NCI-H510A treated with DMSO at 0.1 percent for 48 hours (cell line): ENCODE data around the gene RIOK2.
"Not testable (repeated sequence)": the region's sequence is repeated elsewhere in the genome, so short reads cannot be mapped to it uniquely, and the experiment has no call there.

Experiments
- DNase-seq: peaks from one replicate; lab custom pipeline; 2025; lab: John Stamatoyannopoulos, UW

Gene RIOK2

DNA sequence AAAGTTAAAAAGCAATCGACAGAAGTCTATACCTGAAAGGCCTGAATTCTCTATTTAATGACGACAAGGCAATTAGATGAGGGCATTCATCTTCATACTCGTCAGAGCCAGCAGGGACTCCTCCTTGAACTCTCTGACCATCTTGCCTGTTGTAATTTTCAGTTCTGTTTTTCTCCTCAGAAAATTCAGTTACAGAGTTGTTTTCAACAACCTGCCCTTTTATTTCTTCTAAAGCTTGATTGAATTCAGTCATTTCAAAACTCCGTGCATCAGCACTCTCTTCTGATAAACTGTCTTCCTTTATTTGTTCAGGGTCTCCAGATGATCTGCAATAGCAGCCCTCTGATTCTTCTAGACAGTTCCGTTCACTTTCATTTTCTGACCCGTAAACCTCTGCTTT lies 15.6 kb downstream of the RIOK2 start:
- DNase-seq = no peak

DNA sequence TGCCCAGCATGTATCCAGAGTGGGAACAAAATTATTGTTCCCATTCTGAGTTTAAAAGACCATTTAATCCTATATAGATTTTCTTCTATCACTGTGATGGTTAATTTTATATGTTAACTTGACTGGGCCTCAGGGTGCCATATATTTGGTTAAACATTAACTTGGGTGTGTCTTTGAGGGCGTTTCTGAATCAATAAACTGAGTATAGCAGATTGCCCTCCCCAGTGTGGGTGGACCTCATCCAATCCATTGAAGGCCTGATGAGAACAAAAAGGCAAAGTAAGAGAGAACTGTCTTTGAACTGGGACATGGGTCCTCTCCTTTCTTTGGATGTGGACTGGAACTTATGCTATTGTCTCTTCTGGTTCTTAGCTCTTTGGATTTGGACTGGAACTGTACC lies 17.3 kb downstream of the RIOK2 start:
- no peak for DNase-seq

DNA sequence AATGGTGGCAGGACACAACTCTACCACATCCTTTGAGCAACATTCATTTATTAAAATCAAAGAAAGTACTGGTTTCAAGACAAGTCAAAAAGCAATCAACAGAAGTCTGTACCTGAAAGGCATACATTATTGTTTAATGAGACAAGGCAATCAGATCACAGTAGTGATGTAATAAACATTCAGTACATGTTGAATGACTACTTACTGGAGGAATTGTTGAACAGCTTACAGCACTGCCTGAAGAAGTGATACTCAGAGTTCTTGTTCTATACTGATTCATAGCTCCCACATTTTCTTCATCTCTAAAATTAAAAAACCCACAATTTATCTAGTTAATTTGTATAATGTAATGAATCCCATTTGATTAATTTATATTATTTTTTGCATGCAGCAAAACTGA lies 18.2 kb downstream of the RIOK2 start:
- DNase-seq = no peak

DNA sequence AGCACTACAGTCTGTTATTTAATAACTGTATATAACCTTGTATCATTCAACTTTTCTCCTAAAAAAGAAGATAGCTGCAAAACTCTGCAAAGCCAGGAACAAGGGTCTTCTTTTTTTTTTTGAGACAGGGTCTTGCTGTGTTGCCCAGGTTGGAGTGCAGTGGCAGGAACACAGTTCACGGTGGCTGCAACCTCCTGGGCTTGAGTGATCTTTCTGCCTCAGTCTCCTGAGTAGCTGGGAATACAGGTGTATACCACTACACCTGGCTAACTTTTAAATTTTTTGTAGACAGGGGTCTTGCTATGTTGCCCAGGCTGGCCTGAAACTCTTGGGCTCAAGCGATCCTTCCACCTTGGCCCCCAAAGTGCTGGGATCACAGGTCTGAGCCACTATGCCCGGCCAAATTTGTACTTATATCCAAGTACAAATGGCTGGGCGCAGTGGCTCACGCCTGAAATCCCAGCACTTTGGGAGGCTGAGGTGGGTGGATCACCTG lies 19.2 kb downstream of the RIOK2 start:
- no peak for DNase-seq

DNA sequence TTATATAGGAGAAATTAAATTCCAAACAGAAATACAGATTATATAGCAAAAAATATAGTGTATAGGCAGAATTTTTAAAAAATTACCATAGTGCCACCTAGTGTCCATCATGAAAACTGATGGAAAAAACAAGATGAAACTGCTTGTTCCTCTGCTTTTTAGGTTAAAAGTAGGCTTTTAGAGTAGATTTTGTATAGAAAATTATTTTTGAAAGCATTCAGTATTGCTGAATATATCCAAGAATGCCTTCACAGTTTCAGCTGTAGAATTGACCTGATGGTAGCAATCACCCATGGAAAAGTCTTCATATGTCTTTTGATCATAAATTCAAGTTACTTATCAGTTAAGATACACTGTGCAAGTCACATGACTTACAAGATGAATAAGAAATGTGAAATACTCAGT lies 19.7 kb downstream of the RIOK2 start:
- peak; percentile 3 for DNase-seq

DNA sequence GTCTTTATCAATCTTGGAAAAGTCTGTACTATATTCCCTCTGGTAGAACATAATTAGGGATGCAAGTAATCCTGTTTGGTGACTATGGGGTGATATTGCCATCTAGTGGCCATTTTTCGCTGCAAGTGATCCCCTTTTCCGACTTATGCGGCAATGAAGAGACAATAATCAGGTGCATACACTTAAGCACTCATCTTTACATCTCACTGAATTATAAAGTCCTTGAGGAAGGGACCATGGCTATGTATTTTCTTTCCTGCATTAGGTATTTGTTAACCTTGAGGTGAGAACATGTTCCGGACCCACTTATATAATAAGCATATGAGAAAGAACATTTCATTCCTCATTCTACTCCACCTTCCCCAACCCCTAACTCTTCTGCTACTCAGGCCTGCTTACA lies 21.0 kb downstream of the RIOK2 start:
- DNase-seq = peak; percentile 56

DNA sequence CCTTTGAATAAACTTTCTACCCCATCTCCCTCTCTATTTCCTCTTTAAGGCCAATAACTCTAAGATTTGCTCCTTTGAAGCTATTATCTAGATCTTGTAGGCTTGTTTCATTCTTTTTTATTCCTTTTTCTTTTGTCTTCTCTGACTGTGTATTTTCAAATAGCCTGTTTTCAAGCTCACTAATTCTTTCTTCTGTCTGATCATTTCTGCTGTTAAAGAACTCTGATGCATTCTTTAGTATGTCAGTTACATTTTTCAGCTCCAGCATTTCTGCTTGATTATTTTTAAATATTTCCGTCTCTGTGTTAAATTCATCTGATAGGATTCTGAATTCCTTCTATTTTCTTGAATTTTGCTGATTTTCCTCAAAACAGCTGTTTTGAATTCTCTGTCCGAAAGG lies 25.4 kb downstream of the RIOK2 start:
- no peak for DNase-seq

DNA sequence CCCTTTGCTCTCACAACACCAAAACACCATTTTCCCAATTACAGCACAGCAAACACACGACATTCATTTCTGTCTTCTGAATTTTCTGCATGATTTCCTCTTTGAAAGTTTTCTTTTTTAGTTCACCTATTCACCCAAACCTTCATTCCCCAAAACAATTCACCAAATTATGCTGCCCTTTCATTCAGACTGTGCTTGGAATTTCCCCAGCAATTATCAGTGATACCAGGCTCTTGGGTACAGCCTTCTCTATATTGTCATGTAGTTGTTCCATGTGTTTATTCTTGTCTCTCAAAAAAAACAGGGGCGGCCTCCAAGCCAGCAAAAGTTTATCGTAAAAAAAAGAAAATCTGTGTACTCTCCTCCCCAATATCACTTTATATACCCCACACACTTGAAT lies 31.7 kb downstream of the RIOK2 start:
- no peak for DNase-seq

DNA sequence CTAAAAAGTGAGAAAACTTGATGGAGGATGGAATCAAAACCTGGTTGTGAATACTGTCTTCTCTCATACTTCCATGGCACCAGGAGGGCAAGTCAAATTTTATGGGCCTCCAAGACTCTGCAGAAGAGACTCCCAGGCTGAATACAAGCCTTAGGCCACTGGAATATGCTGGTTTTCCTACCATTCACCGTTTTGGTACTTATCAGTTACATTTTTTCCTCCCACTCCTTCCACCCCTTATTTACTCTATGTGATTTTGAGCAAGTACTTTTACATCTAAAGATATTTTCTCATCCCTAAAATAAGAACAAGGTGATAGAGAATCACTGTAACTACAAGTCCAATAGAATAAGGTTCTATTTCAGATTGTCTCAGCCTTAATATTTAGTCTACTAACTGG lies 32.6 kb downstream of the RIOK2 start:
- DNase-seq = no peak

DNA sequence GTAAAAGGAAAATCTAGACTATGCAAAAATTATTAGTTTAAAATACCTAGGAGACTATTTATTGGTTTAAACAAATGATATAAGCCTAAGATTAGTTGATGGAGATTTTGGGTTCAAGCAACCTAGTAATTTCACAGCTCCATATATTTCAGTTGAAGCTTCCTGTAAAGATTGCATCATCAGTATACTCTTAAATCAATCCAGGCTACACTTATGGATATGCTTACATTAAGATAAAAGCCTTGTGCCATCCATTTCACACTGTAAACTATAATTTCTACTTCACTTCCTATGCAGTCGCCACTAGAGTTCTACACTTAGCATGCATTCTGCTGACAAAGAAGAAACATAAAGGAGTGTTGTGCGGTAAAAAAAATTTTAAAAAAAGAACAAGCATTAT lies 33.3 kb downstream of the RIOK2 start:
- no peak for DNase-seq

DNA sequence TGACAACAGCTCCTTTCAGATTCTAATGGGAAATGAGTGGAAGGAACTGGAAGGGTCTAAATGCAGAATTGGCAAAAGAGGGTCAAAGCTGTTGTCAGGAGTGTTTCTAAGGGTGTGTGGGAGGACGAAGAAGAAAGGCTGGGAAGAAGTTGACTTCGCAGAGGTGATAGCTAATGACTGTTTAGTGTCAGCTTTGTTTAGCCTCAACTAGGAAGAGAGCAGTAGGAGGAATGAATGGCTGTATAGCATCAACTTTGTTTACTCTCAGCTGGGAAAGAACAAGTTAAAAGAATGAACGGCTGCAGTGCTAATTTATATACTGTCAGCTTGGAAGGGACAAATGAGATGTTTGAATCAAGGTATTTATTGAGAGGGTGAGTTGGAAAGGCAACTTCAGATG lies 34.8 kb downstream of the RIOK2 start:
- DNase-seq = no peak

DNA sequence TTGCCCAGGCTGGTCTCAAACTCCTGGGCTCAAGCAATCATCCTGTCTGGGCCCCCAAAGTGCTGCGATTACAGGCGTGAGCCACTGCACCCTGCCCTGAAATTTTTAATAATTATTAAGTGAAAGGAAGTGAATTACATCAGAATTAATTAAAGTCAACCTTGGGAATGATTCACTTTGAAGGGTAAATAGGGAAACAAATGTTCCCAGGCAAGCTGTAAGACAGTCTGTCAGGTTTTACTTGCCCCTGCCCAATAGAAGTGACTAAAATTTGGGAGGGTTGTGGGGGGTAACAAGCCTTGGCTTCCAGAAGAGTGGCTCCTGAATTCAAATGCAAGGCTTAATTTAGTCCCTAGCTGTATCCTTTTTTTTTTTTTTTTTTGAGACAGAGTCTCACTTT lies 39.3 kb downstream of the RIOK2 start:
- DNase-seq = no peak

DNA sequence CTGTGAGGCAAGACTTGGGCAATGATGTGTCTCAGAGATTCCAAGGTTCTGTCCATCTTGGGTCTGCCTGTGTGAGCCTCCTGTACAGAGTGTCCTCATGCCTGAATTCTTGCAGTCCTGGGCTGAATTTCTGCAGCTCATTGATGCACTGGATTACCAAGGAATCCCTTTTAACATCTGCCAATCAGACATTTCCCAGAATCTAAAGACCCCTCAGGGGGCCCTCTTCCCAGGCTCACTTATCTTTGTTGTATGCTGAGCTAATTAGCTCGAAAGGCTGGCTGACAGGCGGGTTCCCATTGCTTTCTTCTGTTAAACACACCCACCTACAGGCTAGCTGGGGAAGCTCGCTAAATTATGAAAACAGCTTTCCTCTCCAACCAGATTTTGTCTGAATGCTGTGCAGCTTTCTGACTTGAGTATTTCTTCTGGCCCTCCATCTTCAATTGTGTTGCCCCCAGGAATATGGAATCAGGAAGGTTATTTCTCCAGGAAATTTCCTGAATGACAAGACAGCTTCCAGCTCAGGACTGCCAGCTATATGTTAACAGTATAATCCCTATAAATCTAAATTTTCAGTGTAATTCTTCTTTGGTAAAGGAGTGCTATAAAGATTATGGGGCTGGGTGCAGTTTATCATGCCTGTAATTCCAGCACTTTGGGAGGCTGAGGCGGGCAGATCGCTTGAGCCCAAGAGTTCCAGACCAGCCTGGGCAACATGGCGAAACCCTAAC lies 40.4 kb downstream of the RIOK2 start, which contains the start of gene LIX1:
Gene LIX1, minus strand, starts transcription at position 91 of the 734 bp plus-strand sequence. Its CDS starts 35 bp downstream, at position 56.
- peak; percentile 15 for DNase-seq

DNA sequence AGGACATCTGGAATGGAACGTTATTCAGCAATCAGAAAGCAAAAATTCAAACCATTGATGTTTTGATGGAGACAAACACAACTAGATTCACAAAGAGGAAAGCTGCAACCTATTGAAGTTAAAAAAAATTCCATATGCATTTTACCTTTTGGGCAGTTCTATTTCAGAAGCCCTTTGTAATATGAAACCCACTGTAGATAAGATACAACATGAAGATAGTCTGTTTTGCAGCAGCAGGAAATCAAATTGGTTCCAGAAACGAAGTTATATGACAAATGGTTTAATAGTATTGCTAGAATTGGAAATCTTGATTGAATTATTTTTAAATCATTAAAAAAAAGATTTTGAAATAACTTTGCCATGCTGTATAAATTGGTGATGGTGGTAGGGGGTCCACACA lies 41.5 kb downstream of the RIOK2 start:
- DNase-seq = no peak

DNA sequence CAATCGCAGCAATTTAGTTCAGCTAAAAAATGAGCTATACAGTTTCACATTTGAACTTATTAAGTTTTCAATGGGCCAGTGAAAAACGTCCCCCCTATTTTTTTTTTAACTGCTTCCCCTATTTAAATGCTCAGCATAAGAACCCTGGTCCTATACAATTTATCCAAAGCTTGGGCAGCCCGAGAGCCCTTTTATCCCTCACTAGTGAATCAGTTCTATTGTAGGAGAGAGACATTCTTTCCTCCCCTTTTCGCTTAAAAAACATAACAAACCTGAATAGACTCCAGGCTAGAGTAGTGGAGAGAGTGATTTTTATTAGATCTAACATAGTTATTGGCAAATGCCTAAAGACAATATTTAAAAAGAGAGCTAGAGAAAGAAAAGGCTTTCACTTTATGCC lies 42.0 kb downstream of the RIOK2 start:
- DNase-seq = no peak

DNA sequence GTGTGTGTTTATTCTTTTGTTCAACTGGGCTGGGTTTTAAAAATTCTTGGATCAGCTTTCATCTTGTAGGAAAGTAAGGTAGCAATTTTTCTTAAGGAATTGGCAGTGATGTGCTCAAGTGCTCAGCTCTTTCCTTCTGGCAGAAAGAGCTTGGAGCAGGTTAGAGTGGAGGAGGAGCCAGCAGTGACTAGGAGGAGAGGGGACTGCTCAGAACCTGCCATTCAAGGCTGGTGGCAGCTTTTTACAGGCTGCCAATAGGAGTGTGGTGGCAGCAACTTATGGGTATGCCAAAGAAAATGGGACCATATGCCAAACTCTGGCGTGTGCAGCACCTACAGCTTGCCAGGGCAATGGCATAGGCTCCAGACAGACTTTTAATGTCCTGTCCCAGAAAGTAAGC lies 42.8 kb downstream of the RIOK2 start:
- not testable (repeated sequence) for DNase-seq

DNA sequence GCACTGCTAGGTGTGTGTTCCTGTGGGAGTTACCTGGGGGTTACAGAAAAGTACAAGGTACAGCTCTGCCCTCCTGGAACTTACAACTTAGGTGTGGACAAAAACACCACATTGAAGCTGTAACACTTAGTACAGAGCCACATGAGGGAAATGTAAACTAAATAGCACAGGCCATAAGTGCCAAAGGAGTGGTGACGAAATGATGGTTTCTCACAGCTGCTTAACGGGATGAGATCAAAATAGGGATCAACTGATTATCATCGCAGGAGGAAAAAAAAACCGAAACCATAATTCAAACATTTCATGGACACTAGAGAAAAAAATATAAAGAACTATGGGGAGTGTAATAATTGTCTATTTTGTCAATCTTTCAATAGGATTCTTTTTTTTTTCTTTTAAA lies 46.6 kb downstream of the RIOK2 start:
- DNase-seq = no peak

DNA sequence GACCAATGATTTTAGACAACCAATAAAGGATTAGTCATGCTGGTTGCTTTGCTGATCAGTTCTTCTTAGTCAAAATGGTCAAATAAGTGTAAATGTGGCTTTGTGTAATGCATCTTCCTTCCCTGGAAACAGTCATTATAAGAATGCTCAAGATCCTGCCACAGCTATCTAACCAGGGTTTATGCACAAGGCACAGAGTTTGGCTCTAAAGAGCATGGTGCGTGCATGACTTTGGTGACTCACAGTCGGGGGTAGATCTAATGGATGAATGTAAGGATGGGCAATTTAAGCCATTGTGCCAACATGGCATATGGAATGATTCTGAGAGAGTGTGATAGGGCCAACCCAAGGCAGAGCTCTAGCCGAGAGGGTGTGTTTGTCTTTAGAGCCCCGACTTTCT lies 47.2 kb downstream of the RIOK2 start:
- no peak for DNase-seq

DNA sequence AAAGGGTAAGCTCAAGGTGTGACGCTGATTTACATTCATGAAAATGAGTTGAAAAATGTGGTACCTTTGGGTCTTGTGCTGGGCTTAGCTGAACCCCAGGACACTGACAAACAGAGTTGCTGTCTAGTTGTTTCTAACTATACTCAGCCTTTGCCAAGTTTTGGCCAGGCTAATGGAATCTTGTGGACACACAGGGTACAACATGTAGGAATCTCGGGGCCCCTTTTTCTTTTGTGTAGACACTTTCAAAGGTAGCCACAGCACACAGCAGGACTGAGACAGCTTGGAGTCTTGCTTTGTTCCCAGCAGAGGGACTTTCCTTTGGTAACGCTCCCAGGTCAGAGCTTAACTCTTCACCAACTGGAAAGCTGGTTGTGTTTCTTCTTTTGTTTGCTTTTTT lies 48.4 kb downstream of the RIOK2 start:
- DNase-seq = no peak

DNA sequence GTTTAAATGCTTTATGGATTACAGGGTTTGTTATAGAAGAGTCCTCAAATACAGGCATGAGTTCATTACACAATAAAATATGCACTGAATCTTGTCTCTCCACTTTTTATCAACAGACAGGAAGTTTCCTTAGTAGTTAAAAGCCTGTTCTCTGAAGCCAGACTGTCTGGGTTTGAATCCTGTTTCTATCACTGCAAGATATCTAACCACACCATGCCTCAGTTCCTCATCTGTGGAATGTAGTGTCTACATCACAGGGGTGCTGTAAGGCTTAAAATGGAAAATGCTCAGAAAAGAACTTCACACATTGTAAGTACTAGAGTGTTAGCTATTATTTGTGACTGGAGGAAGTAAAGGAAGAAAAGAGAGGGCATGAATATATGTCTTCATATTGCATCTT lies 49.9 kb downstream of the RIOK2 start:
- DNase-seq = no peak

DNA sequence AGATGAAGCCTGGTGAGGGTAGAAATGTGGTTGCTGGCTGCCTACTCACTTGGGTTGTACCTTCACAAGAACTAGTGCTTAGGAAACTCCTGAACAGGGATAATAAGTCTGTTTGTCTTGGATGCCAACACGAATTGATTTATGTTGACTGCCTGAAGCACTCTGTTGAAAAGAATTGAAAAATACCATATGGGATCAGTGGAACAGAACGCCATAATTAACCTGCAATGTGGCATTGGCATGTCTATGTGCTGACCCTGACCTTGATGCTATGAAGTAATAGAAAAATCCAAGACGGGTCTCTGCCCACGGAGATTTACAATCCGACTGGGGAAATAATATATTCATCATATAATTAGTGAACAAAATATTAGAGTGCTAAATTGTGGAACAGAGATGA lies 51.1 kb downstream of the RIOK2 start:
- DNase-seq = no peak

DNA sequence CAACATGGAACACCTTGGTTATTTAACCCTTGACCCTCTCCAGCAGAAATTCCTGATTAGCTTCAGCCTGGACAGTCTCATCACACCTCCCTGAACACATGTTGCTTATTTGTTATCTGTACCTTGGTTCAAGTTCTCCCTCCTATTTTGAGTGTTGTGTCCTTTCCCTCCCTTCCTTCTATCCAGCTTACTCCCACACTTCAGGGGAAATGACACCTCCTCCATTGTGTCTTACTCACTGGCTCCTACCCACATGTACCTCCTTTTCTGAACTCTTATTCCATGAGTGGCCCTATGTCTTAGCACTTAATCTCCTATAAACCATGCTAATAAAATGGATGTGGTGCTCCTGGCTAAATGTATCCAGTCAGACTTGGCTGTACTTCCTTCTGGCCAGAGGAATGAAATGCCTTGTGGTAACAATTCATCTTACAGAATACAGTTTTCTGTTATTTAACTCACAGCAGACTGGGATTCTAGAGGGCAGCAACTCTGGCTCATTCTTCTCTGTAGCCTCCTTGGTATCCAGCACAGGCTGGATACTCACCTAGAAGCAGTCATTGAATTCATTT lies 51.8 kb downstream of the RIOK2 start:
- no peak for DNase-seq

DNA sequence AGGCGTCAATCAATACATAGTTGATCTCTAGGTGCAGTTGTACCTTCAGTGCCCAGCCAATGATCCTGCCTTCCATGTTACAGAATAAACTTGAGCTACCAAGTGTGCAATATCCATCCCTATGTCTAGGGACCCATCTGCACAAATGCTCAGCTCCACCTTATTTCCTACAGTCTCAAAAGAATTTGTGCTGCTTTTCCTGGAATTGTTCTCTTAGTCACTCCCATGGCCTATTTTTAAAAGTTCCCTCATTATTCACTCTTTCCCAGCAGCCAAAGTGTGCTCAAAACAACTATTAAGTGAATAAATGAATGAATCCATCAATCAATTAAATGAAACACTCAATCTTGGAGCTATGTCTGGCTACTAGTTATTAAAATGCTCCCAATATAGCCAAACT lies 55.3 kb downstream of the RIOK2 start:
- DNase-seq = no peak

DNA sequence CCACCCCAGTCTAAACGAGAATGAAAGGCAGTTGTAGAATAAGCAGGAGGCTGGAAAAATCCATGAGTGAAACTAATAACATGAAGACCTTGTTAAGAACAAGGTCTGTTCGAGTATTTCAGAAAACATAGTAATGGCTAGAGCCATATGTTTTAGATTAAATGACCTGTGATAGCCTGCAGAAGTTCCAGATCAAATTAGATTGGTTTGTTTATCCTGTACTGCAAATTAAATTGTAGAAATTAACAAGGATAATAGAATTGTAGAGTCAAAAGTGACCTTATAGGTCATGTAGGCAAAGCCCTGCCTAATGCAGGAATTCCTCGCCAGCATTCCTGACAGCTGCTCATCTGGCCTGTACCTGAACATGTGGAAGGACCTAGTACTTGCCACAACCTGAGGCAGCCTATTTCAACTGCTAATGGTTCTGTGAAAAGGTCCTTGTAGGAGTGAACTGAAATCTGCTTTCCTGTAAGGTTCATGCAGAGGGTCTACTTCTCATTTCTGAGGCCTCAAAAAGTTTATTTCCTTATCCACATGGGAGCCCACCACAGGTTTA lies 57.8 kb downstream of the RIOK2 start:
- DNase-seq = no peak
